GM19240 (cell line): ENCODE results near the gene AMER3.
A peak's percentile ranks its signal among the peaks of the same experiment; 100 is the strongest.

Experiments
- DNase-seq: peaks from one replicate; pipeline ENCODE4 v3.0.0; 2011; ENCODE audit warnings: low spot score; ENCODE audit not compliant: insufficient read length

The AMER3 gene

DNA sequence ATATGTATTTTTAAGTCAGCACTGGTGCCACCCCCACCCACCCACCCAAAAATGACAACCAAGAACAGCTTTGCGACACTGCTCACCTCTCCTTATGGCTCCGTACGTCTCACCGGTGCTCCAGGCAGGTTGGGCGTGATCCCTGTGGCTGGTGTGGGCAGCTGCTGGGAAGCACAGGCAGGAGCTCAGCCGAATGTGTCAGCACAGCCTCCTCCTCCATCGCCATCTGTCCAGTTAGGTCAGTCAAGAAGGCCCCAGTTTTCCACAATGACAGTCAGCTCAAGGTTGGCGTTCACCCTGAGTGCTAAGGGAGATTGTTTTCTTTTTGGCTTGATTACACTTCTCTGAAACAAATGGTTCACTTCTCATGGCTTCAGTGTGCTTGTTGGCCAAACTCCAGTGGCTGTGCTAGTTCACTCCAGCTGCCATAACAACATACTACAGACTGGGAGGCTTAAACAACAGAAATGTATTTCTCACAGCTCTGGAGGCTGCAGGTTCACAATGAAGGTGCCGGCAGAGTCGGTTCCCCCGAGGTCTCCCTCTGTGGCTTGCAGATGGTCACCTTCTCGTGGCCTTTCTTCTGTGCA lies 30.2 kb downstream of the AMER3 start:
- no peak for DNase-seq

- DNase-seq, result no peak
Observed at GRCh38 chr2:130786076-130786475, 30.7 kb downstream of the AMER3 start.

DNA sequence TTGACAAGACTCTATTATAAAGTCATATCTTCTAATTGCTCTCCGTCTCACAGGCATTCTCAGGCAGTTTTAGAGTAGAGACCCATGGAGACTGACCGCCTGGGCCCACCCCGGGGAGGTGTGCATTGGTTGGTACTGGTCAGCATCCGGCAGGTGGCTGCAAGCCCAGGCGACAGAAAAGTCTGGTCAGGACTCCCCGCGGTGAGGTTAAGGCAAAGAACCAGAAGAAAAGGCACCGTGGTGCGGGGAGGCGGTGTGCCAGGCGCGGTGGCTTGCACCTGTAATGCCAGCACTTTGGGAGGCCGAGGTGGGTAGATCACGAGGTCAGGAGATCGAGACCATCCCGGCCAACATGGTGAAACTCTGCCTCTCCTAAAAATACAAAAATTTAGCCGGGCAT lies 32.5 kb downstream of the AMER3 start:
- DNase-seq, result no peak

- no peak for DNase-seq
Observed at GRCh38 chr2:130790312-130790711, 35.0 kb downstream of the AMER3 start.

DNA sequence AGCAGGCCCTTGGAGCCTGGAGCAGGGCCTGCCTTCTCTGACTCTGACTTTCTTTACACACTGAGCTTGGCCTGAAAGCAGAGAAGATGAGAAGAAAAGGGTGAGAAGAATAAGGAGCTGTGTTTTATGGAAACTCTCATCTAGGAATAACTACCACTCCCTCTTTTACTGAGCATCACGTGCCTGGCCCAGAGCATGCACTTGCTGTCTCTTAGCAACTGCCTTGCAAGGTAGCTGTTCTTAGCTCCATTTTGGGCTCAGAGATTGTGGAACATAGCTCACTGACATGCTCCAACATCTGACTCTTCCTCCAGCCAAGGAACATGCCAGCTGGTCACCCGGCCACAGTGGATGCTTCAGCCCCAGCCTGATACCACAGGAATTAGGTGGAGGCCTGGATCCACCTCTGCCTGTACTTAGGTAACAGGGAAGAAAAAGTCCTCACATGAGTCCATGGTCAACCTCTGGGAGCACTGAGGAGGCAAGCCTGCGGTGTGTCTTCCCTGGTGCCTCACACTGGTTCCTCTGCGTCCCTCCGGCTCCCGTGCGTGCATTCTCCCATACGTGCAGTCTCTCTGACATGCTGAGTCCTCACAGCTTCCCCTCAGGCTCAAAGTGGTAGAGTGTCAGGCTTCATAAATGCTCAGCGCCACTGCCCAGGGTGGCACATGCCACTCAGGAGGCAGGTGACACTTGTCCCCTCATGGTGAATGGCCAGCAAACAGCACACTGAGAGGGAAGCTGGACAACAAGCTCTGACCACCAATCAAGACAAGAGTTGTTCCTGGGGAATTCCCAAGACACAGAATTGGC lies 35.7 kb downstream of the AMER3 start:
- no peak for DNase-seq

- no peak for DNase-seq
Observed at GRCh38 chr2:130791617-130791939, 36.2 kb downstream of the AMER3 start.

- DNase-seq, result no peak
Observed at GRCh38 chr2:130795431-130795830, 40.1 kb downstream of the AMER3 start.

DNA sequence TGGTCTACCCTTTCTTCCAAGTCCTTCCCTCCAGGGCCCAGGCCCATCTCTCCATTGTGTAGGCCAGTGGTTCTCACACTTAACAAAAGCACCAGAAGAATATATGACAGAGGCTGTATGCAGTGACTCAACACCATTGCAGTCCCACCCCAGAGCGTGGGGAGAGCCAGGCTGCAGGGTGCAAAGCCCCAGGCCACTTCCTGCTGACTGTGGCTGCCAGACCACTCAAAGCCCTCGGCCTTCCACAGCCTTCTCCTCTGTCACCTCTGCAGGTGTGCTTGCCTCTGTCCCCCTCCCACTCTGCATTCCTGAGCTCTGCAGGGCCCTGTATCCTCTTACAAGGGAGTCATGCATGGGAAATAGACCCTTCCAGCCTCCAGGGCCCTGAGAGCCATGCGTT lies 41.0 kb downstream of the AMER3 start:
- no peak for DNase-seq

DNA sequence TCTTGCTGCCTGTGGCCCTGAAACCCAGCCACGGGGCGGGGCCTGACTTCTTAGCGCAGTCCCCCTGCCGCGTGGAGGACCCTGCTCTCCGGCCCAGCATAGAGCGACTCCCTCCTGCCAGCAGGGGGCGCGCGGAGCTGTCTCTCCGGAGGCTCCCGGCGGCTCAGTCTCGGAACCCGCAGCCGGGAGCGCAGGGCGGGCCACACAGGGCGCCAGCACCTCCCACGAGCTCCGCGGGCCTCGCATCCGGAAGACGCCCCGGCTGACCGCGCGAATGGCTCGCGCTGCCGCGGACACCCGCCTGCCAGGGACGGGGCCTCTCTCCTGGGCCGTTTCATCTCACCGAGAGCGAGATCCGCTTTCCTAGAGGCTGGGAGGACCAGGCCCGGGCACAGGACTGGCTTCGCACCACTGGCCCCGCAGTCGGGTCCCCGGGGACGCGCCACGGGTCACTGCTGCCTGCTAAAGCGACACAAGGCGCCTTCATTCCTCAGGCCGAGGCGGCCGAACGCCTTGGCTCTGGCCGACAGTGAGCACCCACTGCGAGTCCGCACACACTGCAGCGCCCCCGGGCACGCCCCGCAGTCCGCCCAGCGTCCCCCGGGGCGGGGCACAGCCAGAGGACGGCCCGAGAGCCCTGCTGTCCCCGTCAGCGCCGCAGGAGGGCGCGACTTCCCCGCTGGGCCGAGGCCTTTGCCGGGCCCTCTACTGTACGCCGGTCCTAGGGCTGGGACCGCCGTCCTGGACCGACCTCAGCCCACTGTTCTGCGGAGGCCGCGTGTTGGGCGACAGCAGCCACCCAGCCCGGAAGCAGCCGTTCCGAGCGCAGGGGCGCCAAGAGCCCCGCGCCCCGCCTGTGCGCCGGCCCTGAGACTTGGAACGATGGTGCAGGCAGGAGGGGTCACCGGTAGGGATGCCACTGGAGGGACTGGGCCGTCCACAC lies 42.4 kb downstream of the AMER3 start:
- DNase-seq, result peak; percentile 78

DNA sequence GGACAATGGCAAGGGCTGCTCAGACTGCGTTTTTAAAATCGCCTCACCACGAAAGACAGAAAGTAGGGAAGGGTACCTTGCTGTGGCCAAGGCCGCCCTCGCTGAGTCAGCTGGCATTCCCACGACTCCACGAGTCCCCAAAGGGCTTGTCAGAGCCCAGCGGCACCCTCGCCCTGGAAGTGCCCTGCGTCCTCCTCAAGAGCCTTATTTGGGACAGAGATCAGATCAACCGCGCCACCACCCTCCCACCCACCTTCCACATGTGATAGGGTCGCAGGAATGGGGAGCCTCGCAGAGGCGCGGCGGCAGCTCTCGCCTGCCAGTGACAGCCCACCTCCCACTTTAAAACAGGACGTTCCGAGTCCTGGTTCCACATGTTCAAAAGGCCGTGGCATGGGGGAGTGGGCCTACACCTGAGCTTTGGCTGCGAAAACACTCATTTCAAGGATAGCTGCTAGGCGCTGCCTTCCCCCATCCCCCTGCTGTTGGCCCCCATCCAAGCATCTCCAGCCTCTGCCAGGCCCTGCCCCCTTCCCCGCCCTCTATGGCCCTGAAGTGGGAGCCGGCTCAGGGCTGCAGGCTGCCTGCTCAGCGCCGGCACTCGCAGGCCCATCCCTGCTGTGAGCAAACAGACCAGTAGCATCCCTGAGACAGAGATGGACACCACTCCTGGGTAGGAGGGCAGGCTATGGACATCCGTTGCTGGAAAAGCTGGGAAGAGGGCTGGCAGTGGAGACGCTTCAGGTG lies 43.3 kb downstream of the AMER3 start:
- no peak for DNase-seq

DNA sequence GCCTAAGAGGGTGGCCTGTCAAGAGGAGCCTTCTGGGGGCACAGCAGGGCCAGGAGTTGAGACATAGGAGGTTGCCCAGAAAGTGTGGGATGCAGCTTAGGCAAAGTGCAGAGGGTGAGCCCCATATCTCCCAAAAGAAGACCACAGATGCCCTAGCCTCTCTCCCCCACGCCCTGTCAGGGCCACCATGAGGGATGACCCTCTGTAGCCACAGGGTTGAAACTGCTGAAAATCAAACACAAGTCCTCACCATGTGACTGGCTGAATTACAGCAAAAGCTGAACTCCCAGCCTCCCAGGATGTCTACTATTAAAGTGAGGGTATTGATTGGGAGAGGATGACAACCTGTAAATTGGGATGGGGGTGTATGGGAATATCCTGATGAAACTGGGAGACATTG lies 44.0 kb downstream of the AMER3 start:
- DNase-seq, result no peak

GRCh38 chr2:130805613-130806012 lies 50.3 kb downstream of the AMER3 start:
- no peak for DNase-seq

DNA sequence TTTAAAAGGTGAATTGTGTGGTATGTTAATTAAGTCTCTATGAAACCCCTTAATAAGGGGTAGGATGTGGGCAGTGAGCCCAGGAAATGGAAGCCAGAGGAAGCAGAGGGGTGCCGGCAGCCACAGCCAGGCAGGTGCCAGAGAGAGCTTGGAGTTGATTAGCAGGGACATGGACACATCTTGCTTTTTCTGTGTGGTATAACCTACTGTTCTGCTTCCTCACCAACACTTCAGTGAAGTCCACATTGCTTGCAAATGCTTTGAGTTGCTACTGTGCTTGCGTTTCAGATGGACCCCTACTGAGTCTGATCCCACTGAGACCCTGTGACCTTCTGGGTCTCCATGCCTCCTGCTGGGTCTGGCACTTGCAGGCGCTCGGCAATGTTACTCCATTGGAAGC lies 51.0 kb downstream of the AMER3 start:
- no peak for DNase-seq

- DNase-seq, result no peak
Observed at GRCh38 chr2:130807659-130808385, 52.5 kb downstream of the AMER3 start.

DNA sequence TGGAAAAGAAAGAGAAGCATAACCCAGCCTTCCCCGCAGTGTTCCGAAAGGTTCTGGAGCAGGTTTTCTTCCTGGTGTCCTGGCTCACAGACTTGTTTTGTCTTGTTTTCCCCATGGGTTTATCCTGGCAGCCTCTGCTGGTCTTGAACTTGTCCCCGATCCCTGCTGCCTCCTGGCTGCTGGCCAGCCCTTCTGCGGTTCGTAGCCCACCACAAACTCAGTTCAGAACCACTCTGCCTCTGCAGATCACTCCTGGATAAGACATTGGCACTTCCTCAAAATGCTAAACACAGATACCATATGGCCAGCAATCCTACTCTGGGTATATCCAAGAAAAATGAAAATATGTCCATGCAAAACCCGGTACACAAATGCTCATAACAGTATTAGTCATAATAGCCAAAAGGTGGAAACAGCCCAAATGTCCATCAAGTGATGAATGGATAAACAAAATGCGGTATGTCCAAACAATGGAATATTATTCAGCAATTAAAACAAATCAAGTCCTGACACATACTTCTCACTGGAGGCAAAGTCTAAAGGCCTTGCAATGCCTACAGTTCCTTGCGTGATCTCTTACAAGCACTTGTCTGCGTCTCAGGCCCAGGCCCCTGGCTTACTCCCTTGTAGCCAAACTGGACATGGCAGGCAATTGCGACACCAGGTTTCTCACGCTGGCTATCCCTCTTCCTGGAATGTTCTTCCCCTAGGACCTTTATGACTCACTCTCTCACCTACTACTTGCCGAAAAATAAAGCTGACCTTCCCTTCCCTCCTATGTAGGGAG lies 53.3 kb downstream of the AMER3 start:
- DNase-seq, result no peak

DNA sequence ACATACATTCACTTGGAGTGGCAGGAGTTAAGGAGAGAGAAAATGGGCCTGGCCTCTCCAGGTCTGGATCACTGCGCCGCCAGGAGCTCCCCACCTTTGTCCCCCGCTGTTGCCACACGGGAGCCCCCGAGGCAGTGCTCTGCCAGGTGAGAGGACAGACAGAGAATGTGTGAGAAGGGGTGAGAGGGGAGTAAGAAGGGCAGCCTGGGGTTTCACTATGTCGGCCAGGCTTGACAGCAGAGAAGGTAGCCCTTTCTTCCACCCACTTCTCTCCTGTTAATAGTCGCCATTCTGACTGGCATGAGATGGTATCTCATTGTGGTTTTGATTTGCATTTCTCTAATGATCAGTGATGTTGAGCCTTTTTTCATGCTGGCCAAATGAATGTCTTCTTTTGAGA lies 55.1 kb downstream of the AMER3 start:
- DNase-seq, result no peak

DNA sequence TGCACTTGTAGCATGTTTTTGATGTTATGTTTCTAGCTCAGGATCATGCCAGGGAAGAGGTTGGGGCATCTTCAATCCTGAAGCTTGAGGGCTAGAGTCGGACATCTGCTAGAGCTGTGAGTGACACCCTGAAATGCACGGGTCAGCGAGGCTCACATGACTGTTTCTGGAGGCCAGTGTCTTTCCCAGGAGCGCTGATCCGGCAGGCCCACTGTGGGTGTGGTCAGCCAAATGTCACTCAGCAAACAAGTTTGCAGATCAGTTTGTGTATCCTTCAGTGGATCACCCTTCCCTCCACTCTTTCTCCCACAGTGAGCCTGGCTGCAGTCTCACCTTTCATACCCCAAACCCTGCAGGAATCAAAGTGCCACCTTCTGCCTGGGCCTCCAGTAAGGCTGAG lies 58.4 kb downstream of the AMER3 start:
- DNase-seq, result no peak

GRCh38 chr2:130814931-130815680 lies 59.8 kb downstream of the AMER3 start:
- no peak for DNase-seq
